ENCODE results near the gene FBXL14.

FBXL14 gene

GRCh38 chr12:1619159-1619558 lies 24.8 kb upstream of the FBXL14 start:
- no peak for DNase-seq (ENCODE audit: extremely low read depth, low read depth)
- no peak for TF ChIP-seq CTCF (IDR thresholded peaks at IDR 0.05; ENCODE audit: low read depth, low read length)

GRCh38 chr12:1618489-1618888 lies 24.1 kb upstream of the FBXL14 start:
- no peak for DNase-seq (ENCODE audit: extremely low read depth, low read depth)
- TF ChIP-seq CTCF (IDR thresholded peaks at IDR 0.05; ENCODE audit: low read depth, low read length), result no peak

GRCh38 chr12:1616233-1617066 lies 22.1 kb upstream of the FBXL14 start:
- no peak for TF ChIP-seq CTCF (IDR thresholded peaks at IDR 0.05; ENCODE audit: low read depth, low read length)
- no peak for DNase-seq (ENCODE audit: extremely low read depth, low read depth)

GRCh38 chr12:1614360-1614759 lies 20.0 kb upstream of the FBXL14 start:
- DNase-seq (ENCODE audit: extremely low read depth, low read depth), result no peak
- no peak for TF ChIP-seq CTCF (IDR thresholded peaks at IDR 0.05; ENCODE audit: low read depth, low read length)

- no peak for TF ChIP-seq CTCF (IDR thresholded peaks at IDR 0.05; ENCODE audit: low read depth, low read length)
- no peak for DNase-seq (ENCODE audit: extremely low read depth, low read depth)
These were observed 19.5 kb upstream of the FBXL14 start for GRCh38 chr12:1613860-1614259.

GRCh38 chr12:1611803-1612572 lies 17.6 kb upstream of the FBXL14 start:
- DNase-seq (ENCODE audit: extremely low read depth, low read depth), result peak; percentile 86

More at GRCh38 chr12:1611803-1612572, 17.6 kb upstream of the FBXL14 start:
- TF ChIP-seq CTCF (IDR thresholded peaks at IDR 0.05; ENCODE audit: low read depth, low read length), result no peak

Measured in AG09319 (cell line).